Nephron (organoid): ENCODE data around the gene SUPT3H.

Experiments used
- H3K27ac Mint-ChIP-seq, 3 experiments: 2 replicates each; pipeline ENCODE4 v1.8.0; 2020; ENCODE audit warnings: mixed read lengths in 3 of 3, mild to moderate bottlenecking in 2 of 3, moderate library complexity in 1 of 3
- H3K27me3 Mint-ChIP-seq: 2 replicates; pipeline ENCODE4 v1.8.0; 2021; ENCODE audit warnings: low read depth, mild to moderate bottlenecking, moderate library complexity, mixed read lengths
- H3K36me3 Mint-ChIP-seq: 2 replicates; pipeline ENCODE4 v1.8.0; 2020; ENCODE audit warnings: low read depth, mixed read lengths
- H3K4me1 Mint-ChIP-seq: 2 replicates; pipeline ENCODE4 v1.8.0; 2020; ENCODE audit warnings: mixed read lengths
- H3K4me3 Mint-ChIP-seq, 3 experiments: 2 replicates each; pipeline ENCODE4 v1.8.0; 2020; ENCODE audit warnings: mild to moderate bottlenecking in 3 of 3, mixed read lengths in 3 of 3, moderate library complexity in 2 of 3
- H3K9me3 Mint-ChIP-seq: 2 replicates; pipeline ENCODE4 v1.8.0; 2020; ENCODE audit warnings: mixed read lengths
- TF ChIP-seq, protein P1 (sequence below), 3 experiments: fragments of 200-600 bp; sonication (generic); IDR thresholded peaks; one replicate each; pipeline ENCODE4 v1.5.0; 2021; ENCODE audit warnings: antibody characterized with exemption in 3 of 3; ENCODE audit not compliant: unreplicated experiment in 3 of 3

SUPT3H gene

DNA sequence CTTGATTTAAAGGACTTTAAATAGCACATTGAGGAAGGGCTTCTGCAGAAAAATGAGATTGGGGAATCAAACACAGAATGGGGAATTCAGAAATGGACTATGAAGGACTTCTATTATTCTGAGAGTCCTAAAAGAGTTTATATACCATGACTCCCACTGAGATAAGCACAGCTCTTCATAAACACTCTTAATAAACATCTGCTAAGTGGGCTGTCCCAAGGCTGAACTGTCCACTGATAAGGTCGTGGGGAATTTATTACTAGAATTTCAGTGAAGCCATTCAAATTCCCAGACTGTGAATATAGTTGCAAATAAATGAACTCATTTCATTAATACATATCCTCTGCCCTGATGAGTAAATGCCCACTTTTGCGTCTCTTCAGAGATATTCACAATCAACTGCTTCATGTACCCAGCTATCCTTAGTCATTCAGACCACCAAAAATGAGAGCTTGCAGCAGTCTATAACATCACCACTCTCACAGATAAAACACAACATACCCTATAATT, 517.8 kb downstream of the SUPT3H start:
- Mint-ChIP-seq H3K9me3 (peaks cover 6% of the 10 kb centered on the region), H3K4me3 (no peak overlapping the region), H3K27me3 (no peaks in the 10 kb centered on the region), H3K36me3 (peaks cover 16% of the 10 kb centered on the region), H3K27ac (no peak overlapping the region), H3K4me1 (peaks cover 39% of the 10 kb centered on the region)
- TF ChIP-seq, protein P1, sequence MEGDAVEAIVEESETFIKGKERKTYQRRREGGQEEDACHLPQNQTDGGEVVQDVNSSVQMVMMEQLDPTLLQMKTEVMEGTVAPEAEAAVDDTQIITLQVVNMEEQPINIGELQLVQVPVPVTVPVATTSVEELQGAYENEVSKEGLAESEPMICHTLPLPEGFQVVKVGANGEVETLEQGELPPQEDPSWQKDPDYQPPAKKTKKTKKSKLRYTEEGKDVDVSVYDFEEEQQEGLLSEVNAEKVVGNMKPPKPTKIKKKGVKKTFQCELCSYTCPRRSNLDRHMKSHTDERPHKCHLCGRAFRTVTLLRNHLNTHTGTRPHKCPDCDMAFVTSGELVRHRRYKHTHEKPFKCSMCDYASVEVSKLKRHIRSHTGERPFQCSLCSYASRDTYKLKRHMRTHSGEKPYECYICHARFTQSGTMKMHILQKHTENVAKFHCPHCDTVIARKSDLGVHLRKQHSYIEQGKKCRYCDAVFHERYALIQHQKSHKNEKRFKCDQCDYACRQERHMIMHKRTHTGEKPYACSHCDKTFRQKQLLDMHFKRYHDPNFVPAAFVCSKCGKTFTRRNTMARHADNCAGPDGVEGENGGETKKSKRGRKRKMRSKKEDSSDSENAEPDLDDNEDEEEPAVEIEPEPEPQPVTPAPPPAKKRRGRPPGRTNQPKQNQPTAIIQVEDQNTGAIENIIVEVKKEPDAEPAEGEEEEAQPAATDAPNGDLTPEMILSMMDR (IDR thresholded peaks at IDR 0.05; ENCODE audit: unreplicated experiment in 3 of 3) = no peak

DNA sequence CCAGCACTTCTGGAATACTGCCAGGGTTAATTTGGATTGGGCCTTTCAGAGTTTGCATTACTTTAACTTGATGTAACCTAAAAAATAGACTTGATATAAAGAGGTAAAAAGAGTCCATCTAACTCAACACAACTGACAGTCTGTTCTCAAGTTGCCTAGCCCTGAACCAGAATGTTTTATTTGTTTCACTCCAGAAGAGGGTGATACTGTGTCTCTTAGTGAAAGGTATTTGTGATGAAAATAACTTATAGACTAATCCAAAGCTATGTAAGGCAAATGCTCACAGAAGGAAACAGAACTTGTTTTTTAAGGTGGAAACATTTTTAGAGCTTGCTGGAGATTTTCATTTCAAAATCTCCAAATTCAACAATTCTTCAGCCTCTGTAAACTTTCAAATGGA, 518.7 kb downstream of the SUPT3H start:
- H3K36me3 Mint-ChIP-seq = peaks cover 13% of the 10 kb centered on the region
- no peak overlapping the region for H3K27ac Mint-ChIP-seq
- peaks cover 39% of the 10 kb centered on the region for H3K4me1 Mint-ChIP-seq
- H3K4me3 Mint-ChIP-seq = no peak overlapping the region
- TF ChIP-seq, protein P1 (IDR thresholded peaks at IDR 0.05; ENCODE audit: unreplicated experiment in 3 of 3) = no peak
- H3K9me3 Mint-ChIP-seq = peaks cover 5% of the 10 kb centered on the region
- no peaks in the 10 kb centered on the region for H3K27me3 Mint-ChIP-seq

DNA sequence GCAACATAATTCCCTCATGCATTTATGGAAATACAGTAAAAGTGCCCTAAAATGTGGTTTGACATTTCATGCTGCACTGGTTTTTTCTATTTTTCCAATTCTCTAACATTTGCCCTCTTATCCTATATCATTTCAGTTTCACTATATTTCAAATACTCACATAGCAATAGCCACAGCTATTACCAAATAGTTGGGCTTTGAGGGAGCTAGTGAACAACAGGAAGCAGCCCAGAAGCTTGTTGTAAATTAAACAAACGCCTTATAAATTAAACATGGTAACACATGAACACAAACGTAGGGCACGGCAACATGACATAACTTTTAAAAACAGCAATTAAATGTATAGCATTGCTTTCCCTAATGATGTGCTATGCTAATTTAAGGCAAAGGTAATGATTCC, 521.3 kb downstream of the SUPT3H start:
- H3K4me1 Mint-ChIP-seq = peaks cover 39% of the 10 kb centered on the region
- TF ChIP-seq, protein P1 (IDR thresholded peaks at IDR 0.05; ENCODE audit: unreplicated experiment in 3 of 3) = no peak
- H3K36me3 Mint-ChIP-seq = no peaks in the 10 kb centered on the region
- peak overlapping the region; percentile 41 to 76 (median 62) for H3K27ac Mint-ChIP-seq
- peak overlapping the region in 1 of 3 experiments; percentile 30 for H3K4me3 Mint-ChIP-seq
- H3K9me3 Mint-ChIP-seq = no peaks in the 10 kb centered on the region
- H3K27me3 Mint-ChIP-seq = no peaks in the 10 kb centered on the region

DNA sequence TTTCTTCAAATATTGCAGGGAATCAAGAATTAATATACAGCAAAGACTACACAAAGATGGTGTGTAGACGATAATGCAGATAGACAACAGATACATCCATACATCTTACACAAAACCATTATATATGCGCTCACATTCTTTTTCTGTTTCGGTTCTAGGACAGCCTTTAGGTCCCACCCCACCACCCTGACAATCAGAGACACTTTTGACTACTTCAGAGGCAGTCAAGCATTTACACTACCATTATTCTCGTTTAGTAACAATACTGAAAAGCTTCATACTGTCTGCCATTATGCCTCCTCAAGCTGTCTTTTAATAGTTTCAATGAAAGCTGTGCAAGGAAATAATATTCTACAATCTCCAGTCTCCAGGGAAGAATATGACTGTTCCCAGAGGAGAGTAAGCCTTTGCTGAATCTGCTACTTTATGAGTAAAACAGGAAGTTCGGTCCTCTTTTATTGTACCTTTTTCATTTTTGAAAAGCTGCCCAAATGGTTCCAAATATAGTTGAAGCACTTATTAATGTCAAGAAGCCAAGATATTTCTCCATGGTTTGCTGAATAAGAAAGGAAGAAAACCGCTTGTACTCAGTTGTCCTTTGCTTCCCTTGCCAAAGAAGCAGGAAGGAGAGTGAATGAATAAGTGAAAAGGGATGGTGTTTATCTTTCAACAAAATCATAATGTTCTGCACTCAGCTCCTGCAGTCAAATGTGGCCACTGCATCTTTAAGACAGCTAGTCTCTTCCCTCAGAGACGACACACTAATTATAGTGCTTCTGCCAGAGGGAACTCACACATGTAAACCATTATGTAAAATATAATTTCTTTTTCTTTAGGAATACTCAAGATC, 521.9 kb downstream of the SUPT3H start:
- TF ChIP-seq, protein P1 (IDR thresholded peaks at IDR 0.05; ENCODE audit: unreplicated experiment in 3 of 3) = no peak
- Mint-ChIP-seq H3K4me1 (peaks cover 39% of the 10 kb centered on the region), H3K27ac (peak overlapping the region; percentile 41 to 76 (median 62)), H3K4me3 (no peak overlapping the region), H3K36me3 (no peaks in the 10 kb centered on the region), H3K27me3 (no peaks in the 10 kb centered on the region), H3K9me3 (no peaks in the 10 kb centered on the region)

DNA sequence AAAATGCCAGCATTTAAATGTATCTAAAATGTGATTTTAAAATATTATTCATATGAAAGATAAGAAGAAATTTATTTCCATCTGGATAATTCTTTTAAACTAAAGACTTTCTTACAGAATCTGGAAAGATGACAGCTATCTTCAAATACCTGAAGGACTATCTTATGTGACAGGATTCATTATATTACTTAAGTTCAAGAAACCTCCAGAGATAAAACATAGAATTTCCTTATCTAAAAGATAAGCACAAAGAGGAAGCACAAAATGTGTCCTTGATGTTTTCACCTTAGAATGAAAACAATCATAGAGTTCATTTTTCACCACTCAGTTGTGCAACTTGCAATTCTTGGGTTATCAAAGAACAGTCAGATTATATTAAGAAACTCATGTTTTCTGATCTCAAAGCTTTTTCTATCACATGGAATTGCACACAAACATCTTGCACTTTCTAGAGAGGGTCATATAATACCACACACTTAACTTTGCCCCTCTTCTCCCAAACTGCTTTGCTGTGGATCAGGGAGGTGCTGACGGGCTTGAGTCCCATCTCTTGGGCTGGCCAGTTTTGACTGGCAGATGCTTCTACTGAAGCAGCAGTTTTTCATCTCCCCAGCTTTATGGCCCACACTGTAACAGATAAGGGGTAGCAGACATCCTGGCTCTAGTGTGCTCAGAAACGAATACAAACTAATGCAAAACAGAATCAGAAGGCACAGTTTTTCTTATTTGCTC, 522.9 kb downstream of the SUPT3H start:
- Mint-ChIP-seq H3K9me3 (no peaks in the 10 kb centered on the region), H3K27ac (peak overlapping the region; percentile 41 to 76 (median 62)), H3K4me1 (peaks cover 34% of the 10 kb centered on the region), H3K4me3 (no peak overlapping the region), H3K27me3 (no peaks in the 10 kb centered on the region), H3K36me3 (no peaks in the 10 kb centered on the region)
- TF ChIP-seq, protein P1 (IDR thresholded peaks at IDR 0.05; ENCODE audit: unreplicated experiment in 3 of 3) = no peak
